ENCODE results near the gene SLMAP.

Gene SLMAP

DNA sequence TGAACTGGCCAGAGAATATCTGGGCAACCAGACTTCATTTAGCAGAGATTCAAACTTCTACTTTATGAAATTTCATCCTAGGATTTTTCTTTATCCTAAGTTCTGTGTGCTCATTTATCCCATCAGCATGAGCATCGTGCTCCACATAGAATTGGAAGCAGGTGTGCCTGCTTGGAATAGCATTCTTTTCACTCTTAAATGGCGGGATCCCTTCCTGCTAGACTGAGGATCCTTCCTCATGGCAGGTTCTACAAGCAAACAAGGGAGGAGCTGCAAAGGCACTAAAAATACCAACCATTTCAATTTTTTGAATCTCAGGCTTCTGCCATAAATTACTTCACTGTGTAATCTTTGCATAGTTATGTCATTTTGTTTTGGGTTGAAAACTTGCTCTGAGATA is 177.5 kb downstream of the SLMAP start:
- FAIRE-seq (no peak), DNase-seq (ENCODE audit: insufficient read length, low spot score) (no peak)

DNA sequence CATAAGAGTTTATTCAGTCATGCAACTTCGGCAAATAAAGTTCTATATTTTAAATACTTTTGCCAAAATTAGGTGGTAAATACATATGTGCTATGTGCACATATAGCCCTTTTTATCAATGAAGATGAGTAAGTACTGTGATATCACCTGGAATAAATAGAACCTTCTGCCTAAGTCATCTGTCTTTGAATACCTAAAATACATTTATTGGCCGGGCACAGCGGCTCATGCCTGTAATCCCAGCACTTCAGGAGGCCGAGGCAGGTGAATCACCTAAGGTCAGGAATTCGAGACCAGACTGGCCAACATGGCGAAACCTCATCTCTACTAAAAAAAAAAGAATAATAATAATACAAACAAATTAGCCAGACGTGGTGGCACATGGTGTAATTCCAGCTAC is 178.3 kb downstream of the SLMAP start:
- DNase-seq (ENCODE audit: insufficient read length, low spot score) (no peak), FAIRE-seq (no peak)

DNA sequence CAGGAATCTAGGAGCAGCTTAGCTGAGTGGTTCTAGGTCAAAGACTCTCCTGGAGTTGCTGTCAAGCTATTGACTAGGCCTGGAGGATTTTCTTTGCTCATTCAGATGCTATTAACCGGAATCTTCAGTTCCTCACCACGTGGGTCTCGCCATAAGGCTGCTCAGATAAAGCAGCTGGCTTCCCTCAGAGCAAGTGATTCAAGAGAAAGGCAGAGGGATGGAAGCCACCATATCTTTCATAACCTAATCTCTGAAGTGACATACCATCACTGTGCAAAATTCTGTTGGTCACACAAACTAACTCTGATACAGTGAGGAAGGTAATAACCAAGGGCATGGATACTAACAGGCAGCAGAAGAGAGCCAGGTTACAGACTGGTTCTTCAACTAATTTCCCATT is 179.4 kb downstream of the SLMAP start:
- DNase-seq (ENCODE audit: insufficient read length, low spot score) (no peak), FAIRE-seq (no peak)

DNA sequence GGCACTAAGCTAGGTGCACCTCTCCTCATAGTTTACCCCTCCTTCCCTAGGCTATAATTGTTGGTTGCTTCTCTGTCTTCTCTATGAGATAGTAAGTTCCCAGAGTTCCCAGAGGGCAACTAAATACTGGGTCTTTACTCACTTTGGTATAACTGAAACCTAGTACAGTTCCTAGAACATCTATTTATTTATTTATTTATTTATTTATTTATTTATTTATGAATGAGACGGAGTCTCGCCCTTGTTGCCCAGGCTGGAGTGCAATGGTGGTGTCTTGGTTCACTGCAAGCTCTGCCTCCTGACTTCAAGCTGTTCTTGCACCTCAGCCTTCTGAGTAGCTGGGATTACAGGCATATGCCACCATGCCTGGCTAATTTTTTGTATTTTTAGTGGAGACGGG is 181.0 kb downstream of the SLMAP start:
- DNase-seq (ENCODE audit: insufficient read length, low spot score) (no peak), FAIRE-seq (no peak)

DNA sequence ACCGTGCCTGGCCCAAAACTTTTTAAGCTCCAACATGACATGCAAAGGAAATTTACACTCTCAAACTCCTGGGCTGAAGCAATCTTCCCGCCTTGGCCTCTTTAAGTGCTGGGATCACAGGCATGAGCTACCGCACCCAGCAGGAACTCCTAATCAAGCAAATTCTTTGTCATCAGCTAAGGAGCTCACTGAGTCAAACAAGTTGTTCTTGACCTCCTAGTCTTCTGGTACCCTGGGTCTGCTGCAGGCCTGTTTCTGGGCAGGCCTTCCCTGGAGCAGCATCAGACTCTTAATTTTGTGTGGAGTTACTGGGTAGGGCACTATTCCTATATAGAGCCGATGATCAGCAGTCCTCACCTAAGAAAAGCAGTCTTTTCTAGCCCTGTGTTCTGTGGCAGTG is 183.7 kb downstream of the SLMAP start:
- no peak for FAIRE-seq
- no peak for DNase-seq (ENCODE audit: insufficient read length, low spot score)

DNA sequence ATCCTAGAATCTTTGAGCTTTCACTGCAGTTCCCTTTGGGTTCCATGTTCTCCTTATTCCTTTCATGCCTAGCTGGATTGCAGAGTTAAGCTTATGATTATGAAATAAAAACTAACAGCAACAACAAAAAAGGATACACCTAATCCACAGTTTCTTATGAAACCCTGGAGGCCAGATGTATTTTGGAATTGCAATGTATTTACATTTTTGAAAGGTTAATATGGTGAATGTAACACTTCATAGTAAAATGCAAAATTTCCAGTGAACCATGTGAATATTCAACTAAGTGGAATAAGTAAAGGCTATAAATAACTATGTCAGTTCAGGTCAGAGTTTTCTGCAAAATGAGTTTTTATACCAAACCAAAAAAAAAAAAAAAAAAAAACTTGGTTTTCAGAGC is 186.3 kb downstream of the SLMAP start:
- DNase-seq (ENCODE audit: insufficient read length, low spot score) (no peak), FAIRE-seq (no peak)

DNA sequence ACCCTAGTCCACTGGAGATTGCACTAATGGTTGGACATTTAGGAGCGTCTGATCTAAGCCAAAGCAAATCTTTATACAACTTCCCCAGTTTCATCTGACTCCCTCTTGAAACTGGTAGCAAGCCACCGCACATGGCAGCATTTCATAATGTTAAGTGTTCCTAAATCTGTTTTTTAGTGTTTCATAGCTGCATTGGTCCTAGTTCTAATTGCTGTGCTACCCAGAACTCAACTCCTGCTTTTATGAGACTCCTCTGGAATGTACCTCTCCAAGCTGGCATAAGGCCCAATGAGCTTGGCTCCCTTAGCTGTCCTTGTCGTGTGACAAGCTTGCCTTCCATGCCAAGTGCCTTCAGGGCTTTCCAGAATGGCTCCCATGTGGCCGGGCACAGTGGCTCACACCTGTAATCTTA is 186.8 kb downstream of the SLMAP start:
- FAIRE-seq = peak; percentile 4
- no peak for DNase-seq (ENCODE audit: insufficient read length, low spot score)

DNA sequence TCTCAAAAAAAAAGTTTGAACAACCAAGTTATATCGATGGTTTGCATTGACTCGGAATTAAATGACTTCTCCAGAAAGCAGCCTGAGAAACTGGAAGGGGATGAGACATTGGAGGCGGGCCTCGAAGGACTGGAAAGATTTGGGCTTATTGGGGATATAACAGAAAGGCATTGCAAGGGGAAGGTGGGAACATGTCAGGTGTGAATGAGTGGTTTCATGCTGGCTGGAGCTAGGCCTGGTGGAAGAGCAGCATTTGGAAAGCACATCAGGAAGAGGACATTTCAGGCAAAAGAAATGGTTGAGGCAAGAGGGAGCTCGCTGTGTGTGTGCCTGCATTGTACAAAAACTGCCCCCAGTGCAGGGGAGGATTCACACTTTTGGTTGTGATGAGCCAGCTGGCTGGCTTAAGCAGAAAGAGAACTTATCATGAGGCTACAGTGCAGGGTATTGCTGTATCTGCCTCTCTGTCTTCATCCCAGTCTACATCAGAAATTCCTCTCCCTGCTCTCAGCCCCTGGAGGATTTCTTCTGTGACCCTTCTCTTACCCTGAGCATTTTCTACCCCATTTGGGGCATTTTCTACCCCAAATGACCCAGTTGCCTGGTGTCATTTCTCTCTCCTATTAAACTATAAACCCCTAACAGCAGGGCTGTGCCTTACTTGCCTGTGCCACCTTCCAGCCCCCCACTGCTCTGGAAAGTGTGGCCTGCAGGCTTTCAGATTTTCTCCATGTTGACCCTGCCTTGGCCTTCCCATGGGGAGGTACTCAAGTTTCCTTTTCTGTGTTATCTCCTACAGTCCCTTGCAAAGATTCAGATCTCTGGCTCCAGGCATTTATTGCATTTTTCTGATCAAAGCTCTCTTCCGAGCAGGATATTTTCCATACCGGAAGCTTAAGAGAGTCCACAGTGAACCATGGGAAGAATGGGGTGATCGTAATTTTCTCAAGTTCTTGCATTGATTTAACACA is 187.7 kb downstream of the SLMAP start:
- FAIRE-seq (peak; percentile 40), DNase-seq (ENCODE audit: insufficient read length, low spot score) (no peak)

DNA sequence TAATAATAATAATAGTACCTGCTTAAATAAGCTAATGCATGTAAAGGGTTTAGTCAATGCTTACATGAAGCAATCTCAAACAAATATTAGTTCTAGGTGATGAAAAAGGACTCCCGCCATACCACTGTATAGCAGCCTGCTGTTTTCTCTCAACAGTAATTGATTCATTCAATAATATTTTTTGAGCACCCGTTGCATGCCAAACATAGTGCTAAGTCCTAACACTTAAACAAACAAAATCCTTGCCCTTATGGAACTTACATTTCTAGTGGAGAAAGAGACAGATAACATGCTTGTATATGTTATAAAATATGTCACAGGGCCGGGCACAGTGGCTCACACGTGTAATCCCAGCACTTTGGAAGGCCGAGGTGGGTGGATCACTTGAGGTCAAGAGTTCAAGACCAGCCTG is 190.9 kb downstream of the SLMAP start:
- DNase-seq (ENCODE audit: insufficient read length, low spot score) (no peak), FAIRE-seq (no peak)

DNA sequence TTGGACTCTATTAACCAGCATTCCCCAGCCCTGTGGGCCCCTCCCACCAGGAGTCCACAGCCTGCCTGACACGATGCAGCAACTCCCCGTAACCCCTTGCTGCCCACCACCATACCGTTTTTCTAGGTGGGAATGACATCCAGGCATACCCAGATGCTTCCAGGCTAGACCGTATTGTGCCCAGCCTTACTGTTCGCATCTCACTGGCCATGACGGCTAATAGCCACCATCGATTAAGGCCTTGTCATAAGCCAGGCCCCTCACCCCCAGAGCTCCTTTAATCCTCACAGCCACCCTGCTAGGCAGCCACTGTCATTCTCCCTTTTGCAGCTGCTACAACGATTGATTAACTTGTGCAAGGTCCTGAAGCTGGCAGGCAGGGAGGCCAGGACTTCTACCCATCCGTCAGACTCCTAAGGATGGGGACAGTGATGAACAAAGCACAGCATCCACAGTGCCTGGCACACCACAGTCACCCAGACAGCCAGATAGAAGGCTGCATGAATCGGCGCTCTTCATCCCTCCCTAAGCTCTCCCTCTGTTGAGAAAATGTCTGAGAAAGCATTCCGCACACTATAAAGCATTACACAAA is 192.1 kb downstream of the SLMAP start:
- FAIRE-seq (peak; percentile 40), DNase-seq (ENCODE audit: insufficient read length, low spot score) (no peak)

DNA sequence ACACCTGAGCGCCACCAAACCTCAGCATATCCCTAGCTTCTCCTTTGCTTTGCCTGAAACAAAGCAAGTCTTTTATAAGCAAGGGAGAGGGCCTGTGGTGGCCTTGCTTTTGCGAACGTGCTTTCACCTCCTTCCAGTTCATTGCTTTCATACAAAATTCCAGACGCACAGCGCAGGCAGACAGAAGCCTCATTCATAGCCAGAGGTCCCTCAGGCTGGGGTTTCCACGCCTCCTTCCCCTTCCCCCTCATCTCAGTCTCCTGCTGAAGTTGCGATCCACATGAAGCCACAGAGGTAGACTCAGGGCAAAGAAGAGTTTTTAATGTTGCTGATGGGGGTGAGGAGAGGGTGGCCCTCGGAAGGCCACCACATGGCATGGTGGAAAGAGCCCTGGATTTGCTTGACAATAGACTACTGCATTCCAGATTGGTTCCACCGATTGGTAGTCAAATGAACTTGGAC is 192.7 kb downstream of the SLMAP start:
- no peak for DNase-seq (ENCODE audit: insufficient read length, low spot score)
- FAIRE-seq = no peak

DNA sequence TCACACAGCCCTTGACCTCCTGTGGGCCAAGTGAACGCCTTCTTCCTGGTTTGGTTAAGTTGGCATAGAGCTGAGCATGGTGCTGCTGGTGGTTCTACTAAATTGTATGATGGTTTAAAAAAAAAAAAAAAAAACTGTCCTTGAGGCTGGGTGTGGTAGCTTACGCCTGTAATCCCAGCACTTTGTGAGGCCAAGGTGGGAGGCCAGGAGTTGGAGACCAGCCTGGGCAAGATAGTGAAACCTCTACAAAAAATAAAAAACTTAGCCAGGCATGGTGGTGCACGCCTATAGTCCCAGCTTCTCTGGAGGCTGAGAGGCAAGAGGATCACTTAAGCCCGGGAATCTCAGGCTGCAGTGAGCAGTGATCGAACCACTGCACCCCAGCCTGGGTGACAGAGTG is 193.2 kb downstream of the SLMAP start:
- no peak for DNase-seq (ENCODE audit: insufficient read length, low spot score)
- no peak for FAIRE-seq

DNA sequence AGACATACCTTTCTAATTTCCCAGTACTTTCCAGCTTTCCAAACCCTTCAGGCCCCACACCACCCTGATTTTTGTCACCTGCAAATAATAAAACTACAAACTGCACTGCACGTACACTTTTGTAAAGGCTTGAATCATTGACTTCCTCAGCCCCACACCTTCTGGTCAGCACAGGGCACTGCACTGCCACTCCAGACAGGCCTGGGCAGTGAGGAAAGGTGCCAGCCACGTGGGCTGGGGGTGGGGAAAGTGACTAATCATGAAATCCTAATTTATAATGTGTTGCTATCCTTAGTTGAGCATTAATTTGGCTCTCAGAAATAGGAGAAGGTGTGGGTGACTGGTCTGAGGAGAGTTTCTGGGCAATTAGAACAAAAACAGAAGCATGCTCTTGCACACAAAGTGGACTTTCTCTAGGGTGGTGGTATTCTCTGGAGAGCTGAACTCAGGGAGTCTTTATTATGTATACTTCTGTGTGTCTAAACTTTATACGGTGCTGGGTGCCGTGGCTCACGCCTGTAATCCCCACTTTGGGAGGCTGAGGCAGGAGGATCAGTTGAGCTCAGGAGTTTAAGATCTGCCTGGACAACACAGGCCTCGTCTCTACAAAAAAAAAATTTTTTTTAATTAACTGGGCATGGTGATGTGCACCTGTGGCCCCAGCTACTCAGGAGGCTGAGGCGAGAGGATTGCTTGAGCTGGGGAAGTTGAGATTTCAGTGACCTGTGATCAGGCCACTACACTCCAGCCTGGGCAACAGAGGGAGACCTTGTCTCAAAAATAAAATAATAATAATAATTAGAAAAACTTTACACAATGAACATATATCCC is 193.9 kb downstream of the SLMAP start:
- peak; percentile 55 for FAIRE-seq
- no peak for DNase-seq (ENCODE audit: insufficient read length, low spot score)

DNA sequence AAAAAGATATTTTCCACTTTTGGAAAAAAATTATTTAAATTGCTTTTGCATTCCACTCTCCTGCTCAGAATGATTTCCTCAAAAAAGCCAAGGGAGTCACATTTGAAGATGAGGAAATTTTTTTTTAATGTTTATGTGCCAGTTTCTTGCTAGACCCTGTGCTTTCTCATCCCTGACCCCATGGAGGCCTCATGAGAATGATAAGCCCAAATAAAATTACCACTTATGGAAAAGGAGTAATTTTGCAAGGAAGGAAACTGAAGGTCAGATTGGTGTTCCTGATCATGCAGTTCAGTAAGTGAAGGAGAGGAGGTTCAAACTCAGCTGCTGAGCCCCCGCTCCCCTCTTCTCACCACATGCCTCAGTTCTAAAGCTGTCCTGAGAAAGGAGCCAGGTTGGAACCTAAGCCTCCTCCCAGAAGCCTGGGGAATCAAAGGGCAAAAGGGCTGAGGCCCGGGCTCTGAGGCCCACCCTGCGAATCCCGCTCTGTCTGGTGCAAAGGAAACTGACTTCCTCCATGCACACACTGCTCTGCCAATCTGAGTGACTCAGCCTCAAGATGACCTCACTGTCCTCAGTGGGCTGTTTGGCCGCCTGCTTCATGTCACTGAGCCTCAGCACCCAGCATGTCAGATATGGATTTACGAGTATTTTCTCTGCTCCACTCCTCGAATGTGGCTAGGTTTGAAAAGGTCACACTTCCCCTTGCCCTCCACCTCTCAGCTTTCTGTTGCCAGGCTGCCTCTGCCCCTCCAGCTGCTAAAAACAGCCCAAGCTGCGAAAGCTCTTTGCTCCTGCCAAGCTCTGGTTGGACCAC is 195.2 kb downstream of the SLMAP start:
- FAIRE-seq = peak; percentile 95
- DNase-seq (ENCODE audit: insufficient read length, low spot score) = peak; percentile 84

DNA sequence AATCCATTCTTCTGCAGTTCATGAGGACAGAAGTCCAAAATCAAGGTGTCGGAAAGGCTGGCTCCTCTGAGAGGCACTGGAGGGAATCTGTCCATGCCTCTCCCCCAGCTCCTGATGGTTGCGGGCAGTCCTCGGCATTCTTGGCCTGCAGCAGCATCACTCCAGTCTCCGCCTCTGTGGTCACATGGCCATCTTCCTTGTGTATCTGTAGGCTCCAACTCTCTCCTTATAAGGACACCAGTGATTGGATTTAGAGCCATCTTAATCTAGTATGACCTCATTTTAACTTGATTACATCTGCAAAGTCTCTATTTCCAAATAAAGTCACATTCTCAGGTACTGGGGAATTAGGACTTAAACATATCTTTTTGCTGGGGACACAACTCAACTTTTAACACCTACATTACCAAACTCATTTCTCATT is 196.1 kb downstream of the SLMAP start:
- FAIRE-seq (peak; percentile 60), DNase-seq (ENCODE audit: insufficient read length, low spot score) (peak; percentile 72)

DNA sequence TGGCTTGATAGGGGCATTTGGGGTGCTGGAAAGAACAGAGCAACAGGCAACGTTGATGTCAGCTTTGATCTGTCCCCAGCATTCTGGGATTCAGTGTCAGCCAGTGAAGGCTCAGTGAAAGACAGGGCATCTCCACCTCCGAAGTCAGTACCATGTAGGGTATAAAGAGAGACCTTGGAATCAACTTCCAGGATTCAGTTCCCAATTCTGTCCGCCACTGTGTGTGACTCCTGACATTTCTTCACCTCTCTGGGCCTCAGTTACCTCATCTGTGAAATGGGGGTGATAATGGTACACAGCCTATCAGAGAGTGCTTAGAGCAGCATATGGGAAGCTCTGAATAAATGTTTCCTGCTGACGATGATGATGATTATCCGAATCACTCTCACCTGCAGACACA is 196.5 kb downstream of the SLMAP start:
- no peak for DNase-seq (ENCODE audit: insufficient read length, low spot score)
- FAIRE-seq = no peak

DNA sequence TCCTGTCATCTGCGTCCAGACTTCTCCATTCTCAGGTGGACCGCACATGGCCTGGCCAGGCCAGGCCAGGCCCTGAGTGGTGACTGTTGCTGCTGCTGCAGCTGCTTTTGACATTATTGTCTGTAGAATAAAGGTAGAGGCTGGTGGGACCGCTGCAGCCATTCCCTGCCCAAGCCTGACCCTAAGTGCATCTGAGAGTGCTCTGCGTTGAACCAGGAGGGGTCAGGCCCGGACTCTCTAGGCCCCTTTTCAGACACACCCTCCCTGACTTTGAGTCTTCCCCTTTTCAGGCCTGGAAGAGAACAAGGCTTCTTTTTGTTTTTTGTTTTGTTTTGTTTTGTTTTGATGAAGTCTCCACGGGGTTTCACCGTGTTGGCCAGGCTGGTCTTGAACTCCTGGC is 197.5 kb downstream of the SLMAP start:
- FAIRE-seq = no peak
- no peak for DNase-seq (ENCODE audit: insufficient read length, low spot score)

DNA sequence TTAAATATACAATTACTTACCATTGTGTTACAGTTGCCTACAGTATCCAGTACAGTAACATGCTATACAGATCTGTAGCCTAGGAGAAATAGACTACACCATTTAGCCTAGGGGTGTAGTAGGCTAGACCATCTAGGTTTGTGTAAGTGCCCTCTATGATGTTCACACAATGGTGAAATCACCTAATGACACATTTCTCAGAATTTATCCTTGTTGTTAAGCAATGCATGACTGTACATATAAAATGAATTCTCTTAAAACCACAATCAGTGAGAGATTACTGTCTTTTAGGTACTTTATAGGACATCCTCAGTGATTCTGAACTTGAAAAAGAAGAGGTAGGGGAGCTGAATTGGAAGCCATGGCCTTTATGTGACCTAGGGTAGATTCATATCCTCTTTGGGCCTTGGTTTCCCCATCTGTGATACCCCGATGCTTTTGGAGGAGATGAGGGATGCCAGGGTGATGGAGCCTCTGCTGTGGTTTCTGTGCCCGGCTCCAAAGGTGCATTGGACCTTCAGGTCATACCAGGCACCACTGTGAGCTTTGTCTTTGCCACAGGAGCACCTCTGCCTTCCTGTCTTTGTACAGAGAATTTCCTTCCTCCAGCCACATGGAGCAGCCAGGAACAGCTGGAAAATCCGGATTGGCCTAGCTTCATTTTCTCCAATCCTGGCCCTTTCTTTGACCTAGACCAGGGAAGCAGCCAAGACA is 200.2 kb downstream of the SLMAP start:
- DNase-seq (ENCODE audit: insufficient read length, low spot score) (no peak), FAIRE-seq (no peak)

DNA sequence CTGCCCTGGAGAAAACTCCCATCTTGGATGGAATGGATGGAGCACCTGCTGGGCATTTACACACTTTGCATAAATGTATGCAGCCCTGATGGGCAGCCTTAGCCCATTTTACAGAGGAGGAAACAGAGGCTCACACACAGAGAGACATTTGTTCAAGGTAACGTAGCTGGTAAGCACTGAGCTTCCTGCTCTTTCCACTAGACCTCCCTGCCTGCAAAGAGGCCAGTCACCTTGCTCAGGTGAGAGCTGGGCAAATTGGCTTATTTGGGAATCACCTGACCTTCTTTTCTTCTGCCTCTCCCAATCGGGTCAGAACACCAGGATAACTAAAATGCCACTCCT is 200.7 kb downstream of the SLMAP start:
- FAIRE-seq (no peak), DNase-seq (ENCODE audit: insufficient read length, low spot score) (no peak)

DNA sequence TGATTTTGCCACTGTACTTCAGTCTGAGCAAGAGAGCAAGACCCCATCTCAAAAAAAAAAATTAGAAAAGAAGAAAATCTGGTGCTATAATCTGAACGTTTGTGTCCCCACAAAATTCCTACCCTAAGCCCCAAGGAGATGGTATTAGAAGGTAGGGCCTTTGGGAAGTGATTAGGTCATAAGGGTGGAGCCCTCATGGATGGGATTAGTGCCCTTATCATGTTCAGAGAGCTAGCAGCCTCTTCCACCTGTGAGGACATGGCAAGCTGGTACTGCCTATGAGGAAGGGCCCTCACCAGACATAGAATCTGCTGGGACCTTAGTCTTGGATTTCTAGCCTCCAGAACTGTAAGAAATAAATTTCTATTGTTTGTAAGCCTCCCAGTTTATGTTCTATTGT is 201.7 kb downstream of the SLMAP start:
- DNase-seq (ENCODE audit: insufficient read length, low spot score) (no peak), FAIRE-seq (no peak)
